ENCODE results near the gene MINK1. TPM values are rescaled to one million over a fixed set of nuclear protein-coding genes. Genes with fewer than 3 reads are reported as not detected.
"Not testable (repeated sequence)": the region's sequence is repeated elsewhere in the genome, so short reads cannot be mapped to it uniquely, and the experiment has no call there.

The MINK1 gene
- total RNA-seq, 1 donor from 2014 or later = 44.9 TPM

DNA sequence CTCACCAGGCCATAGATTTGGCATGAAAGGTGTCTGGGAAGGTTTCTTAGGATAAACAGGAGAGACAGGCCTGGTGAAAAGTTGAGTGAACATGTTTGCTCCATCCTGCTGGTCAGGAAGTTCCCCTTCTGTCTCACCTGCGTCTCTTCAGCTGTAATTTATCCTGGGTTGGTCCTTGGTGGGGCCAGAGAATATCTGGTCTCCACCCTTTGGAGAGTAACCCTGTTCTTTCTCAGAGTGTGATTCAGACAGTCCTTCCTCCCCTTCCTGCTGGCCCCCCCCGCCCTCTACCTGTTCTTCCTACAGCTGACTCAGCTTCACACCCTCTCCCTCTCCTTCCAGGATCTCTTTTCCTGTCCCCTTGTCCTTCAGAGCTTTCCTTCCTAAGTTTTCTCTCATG lies 17.1 kb downstream of the MINK1 start:
- peak; percentile 15 for DNase-seq

DNA sequence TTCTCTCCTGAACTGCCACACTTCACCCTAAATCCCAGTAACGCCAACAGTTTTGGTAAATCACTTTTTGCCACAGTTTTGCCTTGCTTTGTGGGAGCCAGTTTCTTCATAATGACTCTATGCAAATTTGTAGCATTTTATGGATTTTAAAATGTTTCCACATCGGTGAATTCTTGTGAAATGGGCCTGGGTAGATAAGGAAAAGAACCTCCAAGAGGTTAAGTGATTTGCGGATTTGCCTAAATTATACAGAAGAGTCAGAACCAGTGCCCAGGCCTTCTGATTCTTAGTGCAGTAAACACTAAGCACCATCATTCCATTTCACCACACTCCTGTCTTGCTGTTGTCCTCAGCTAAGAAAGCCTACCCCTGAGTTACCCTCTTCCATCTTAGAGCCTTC lies 17.9 kb downstream of the MINK1 start:
- DNase-seq = no peak

DNA sequence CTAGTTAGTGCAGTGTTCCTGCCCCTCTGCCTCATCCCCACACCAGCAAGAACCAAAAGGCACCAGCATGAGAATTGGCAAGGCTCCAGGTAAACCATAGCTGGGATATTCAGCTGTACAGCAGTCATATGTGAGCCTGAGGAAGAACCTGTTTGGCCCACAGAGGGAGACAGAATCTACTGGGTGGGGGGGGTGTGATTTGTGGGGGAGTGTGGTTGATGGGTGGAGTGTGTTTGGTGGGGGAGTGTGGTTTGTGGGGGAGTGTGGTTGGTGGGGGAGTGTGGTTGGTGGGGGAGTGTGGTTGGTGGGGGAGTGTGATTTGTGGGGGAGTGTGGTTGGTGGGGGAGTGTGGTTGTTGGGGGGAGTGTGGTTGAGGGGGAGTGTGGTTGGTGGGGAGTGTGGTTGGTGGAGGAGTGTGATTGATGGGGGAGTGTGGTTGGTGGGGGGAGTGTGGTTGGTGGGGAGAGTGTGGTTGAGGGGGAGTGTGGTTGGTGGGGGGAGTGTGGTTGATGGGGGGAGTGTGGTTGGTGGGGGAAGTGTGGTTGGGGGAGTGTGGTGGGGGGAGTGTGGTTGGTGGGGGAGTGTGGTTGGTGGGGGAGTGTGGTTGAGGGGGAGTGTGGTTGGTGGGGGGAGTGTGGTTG lies 19.5 kb downstream of the MINK1 start:
- DNase-seq = peak; percentile 78

DNA sequence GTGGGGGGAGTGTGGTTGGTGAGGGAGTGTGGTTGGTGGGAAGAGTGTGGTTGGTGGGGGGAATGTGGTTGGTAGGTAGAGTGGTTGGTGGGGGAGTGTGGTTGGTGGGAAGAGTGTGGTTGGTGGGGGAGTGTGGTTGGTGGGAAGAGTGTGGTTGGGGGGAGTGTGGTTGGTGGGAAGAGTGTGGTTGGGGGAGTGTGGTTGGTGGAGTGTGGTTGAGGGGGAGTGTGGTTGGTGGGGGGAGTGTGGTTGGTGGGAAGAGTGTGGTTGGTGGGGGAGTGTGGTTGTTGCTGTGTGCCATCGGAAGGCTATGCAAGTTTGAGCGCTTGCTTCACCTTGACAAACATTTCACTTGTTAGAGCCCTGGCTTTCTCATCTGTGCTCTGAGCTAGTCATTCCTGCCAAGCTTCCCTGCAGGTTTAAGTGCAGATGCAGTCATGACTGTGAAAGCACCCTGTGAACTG lies 20.1 kb downstream of the MINK1 start:
- DNase-seq = no peak

DNA sequence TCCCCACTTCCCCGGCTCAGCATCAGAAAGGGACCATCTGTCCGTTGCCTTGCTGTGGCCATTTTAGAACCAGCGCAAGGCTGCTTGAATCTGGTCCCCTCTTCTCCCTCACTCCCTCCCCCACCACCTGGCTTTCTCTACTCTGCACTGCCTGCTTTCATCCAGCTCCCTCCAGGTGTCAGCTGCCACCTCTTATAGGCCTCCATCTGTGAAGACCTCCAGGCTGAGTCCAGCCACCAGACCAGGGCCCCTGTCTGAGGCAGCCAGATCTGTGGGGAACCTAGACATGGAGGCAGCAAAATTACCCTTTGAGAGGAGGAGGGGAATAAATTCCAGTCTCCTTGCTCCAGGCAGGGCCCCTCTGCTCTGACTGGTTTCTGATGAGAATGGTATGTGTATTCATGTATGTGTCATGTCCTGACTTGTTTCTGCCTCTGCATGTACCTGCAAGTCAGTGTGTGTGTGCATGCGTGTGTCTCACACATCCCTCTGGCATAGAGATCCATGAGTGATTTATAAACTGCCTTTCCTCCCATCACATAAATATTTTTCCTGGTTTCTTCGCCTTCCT lies 21.1 kb downstream of the MINK1 start:
- peak; percentile 37 for DNase-seq

DNA sequence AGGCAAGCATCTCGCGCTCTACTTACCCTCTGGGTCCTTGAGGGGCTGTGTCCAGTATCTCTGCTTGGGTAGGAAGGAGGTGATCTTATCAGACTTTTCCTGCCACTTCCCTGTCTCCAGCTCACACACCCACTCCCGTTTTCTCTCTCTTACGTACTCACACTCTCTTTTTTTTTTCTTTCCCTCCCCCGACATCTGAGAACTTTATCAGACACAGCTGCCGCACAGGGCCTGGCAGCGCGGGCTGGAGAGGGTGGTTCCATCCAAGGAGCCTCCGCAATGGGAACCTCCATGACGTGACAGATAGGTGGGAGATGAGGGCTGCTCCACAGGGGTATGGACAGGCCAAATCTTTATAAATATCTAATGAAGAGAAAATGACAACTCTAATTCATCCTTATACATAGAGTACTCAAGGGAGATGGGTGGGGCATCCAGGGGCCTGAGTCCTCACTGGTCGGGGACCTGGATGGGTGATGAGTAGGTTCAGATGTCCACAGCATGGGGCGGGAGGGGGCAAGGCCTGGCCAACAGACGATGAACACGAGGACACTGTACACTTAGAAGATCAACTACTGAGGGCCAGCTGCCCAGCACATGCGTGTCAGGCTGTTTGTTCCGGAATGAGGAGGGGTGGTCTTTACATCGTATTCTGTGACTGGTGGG lies 23.3 kb downstream of the MINK1 start:
- peak; percentile 15 for DNase-seq

DNA sequence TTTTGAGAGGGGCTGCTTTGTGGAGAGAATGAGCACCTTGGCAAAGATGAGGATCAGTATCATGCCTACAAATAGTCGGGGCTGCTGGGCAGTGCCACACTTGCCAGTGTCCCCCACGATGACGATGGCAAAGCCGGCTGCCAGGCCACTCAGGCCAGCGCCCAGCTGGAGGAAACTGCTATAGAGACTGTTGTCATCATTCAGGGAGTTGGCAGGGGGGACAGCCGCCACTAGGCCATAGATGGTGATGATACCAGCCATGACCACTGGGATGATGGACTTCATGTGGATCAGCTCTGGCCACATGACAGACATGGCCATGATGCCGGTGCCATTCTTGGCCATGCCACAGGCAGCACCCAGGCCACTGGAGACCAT lies 23.8 kb downstream of the MINK1 start:
- DNase-seq = no peak

DNA sequence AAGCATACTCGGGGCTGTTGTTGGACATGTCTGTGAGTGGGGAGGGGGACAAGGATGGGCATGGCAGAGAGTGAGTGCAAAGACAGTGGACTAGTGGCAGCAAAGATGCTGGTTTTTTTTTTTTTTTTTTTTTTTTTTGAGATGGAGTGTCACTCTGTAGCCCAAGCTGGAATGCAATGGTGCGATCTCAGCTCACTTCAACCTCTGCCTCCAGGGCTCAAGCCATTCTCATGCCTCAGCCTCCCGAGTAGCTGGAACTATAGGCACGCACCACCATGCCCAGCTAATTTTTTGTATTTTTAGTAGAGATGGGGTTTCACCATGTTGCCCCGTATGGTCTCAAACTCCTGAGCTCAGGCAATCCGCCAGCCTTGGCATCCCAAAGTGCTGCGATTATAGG lies 24.2 kb downstream of the MINK1 start:
- DNase-seq = not testable (repeated sequence)

DNA sequence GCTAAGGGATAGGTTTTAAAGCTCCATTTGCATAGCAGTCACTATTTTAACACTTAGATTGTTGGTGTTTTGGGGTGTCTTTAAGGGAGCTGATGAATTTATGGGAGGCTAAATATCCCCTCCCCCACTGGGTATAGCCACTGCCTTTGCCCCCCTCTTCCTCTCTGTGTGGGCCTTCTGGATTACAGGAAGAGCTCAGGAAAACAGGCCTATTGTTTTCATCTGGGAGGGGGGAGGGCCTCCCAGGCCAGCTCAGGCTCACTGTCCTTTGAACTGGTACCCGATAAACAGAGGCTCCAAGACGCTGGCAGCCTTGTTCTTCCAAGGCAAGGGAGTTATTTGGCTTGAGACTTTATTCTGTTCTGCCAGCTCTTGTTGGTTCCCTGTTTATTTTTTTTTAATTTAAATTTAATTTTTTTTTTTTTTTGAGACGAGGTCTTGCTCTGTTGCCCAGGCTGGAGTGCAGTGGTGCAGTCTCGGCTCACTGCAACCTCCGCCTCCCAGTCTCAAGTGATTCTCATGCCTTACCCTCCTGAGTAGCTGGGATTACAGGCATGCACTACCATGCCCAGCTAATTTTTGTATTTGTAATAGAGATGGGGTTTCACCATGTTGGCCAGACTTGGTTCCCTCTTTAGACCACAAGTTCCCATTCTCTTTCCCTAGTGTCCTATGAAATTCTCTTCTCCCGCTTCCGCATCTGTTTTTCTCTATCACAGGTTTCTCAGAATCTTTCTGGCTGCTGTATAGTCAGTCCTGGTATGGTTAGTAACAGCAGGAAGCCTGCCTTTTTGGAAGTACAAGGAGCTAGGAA lies 25.1 kb downstream of the MINK1 start:
- peak; percentile 86 for DNase-seq

DNA sequence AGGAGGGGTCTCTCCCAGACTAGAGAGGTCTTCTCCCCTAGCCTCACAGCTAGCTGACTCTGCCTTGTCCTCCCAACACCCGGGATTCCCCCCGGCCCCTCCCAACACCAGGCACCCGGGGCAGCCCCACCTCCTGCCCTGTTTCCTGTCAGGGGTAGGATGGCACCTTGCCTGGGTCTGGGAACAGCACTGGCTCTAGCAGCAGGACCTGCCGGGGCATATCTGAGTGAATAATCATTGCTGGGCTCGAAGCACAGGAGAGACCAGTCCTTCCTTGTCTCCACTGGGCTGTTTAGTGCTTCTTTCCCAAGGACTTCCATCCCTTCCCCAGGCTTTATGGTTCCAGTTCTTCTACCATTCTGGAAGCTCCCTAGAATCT lies 25.7 kb downstream of the MINK1 start:
- peak; percentile 66 for DNase-seq

DNA sequence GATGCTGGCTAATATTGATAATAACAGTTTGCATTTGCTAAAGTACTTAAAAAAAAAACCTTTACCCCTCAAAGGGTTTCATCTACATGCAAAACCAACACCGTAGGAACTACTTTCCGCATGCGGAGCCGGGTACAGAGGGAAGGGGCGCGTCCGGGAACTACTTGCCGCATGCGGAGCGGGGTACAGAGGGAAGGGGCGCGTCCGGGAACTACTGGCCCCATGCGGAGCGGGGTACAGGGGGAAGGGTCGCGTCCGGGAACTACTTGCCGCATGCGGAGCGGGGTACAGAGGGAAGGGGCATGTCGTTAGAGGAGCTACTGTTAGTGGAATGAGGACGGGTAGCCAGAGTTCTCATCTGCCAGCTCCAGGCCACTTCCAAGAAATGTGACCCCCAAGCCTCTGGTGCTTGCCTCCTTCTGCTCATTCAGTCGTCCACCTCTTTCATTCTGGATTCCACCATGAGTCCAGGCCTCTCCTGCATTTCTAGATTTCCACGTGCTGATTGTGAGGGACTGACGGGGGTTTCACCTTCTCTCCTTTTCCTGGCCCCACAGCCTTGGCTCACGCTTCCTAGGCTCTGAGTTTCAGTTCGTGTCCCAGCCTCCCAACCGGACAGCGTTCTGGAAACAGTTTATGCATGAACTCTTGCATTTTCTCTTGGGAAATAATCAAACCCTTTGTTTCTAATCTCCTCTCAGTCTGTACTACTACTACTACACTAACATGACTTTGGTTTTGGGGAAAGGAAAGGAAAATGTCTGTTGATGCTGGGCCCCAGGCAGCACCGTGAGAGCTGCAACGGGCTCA lies 26.9 kb downstream of the MINK1 start:
- DNase-seq = peak; percentile 28

DNA sequence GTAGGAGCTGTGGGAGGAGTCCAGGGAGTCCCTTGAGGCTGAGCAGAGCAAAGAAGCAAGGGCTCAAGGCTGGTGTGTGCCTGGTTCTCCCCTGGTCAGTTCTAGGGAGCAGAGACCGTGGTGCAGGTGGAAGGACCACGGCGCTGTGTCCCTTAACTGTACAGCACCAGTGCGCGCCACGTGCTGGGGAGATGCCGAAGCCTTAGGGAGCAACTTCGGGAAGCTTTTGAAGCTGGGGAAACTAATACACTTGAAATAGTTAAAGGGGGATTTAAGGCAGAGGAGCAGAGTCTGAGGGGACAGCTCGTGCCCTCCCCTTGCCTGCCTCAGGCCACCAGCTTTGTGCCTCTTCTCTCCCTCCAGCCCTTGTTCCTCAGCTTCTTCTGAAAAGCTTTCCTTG lies 27.5 kb downstream of the MINK1 start:
- DNase-seq = no peak

DNA sequence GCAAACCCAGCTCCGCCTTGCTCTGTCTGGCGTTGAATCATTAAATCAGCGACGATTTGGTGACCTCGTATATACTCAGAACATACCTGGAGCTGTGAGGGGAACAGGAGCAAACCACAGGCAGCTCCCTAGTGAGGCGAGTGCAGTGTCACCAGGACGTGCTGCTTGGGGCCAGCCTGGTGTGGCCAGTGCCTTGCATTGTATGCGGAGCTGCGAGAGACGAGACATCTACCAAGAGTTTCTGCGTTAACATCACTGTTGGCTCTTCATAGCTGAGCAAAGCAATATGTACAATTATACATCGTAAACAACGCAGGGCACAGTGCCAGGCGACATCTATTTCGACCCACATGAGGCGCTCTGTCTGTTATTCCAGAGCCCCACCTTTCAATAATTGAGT lies 27.9 kb downstream of the MINK1 start:
- no peak for DNase-seq

DNA sequence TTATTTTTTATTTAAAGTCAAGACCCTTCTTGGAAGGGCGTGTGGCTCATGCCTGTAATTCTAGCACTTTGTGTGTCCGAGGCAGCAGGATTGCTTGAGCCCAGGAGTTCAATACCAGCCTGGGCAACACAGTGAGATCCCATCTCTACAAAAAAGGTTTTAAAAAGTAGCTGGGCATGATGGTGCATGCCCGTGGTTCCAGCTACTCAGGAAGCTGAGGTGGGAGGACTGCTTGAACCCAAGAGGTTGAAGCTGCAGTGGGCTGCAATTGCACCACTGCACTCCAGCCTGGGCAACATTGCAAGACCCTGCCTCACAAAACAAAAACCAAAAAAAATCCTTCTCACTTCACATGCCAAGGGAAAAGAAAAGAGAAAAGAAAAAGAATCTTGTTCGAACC lies 29.6 kb downstream of the MINK1 start:
- DNase-seq = no peak

DNA sequence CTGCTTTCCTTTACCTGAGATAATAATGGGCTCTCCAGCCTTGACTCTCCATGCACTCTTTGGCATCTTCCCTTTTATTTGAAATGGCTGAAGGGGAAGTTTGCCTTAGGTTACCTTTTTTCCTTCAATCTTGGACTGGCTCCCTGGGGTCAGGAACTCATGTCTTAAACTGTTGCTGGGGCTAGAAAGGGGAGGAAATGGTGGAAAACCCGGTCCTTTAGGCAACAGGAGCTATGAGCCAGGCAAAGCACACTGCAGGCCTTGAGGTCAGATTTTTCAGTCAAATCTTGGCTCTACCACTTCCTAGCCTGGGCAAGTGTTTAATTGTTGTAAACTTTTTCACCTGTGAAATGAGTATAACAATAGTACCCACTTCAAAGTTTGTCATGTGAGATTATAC lies 30.2 kb downstream of the MINK1 start:
- peak; percentile 23 for DNase-seq

DNA sequence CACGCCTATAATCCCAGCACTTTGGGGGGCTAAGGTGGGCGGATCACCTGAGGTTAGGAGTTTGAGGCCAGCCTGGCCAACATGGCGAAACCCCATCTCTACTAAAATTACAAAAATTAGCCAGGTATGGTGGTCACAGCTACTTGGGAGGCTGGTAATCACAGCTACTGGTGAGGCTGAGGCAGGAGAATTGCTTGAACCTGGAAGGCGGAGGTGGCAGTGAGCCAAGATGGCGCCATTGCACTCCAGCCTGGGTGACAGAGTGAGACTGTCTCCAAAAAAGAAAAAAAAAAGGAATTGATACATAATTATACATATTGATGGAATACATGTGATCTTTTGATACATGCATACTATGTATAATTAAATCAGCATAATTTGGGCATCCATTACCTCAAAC lies 34.4 kb downstream of the MINK1 start:
- not testable (repeated sequence) for DNase-seq

DNA sequence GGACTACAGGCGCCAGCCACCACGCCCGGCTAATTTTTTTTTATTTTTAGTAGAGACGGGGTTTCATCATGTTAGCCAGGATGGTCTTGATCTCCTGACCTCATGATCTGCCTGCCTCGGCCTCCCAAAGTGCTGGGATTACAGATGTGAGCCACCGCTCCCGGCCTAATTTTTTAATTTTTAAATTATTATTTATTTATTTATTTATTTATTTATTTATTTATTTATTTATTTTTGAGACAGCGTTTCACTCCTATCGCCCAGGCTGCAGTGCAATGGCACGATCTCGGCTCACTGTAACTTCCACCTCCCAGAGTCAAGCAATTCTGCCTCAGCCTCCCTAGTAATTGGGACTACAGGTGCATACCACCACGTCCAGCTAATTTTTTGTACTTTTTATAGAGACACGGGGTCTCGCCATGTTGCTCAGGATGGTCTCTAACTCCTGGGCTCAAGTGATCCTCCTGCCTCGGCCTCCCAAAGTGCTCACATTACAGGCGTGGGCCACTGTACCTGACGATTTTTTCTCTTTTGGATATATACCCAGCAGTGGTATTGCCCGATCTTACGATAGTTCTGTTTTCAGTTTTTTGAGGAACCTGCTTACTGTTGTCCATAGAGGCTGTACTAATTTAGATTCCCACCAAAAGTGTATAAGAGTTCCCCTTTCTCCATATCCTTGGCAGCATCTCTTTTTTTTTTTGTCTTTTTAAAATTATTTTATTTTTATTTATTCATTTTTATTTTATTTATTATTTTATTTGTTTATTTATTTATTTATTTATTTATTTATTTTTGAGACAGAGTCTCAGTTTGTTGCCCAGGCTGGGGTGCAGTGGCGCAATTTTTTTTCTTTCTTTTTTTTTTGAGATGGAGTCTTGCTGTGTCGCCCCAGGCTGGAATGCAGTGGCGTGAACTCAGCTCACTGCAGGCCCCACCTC lies 36.2 kb downstream of the MINK1 start:
- not testable (repeated sequence) for DNase-seq

DNA sequence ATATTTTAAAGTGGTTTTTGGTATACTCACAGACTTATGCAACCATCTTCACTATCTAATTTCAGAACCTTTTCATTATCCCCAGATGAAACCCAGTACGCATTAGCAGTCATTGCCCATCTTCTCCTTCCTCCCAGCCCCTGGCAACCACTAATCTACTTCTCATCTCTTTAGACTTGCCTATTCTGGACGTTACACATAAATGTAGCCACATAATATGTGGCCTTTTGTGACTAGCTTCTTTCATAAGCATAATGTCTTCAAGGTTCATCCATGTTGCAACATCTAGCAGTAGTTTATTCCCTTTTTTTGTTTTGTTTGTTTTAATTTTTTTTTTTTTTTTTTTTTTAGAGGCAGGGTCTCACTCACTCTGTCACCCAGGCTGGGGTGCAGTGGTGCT lies 37.7 kb downstream of the MINK1 start:
- DNase-seq = no peak

DNA sequence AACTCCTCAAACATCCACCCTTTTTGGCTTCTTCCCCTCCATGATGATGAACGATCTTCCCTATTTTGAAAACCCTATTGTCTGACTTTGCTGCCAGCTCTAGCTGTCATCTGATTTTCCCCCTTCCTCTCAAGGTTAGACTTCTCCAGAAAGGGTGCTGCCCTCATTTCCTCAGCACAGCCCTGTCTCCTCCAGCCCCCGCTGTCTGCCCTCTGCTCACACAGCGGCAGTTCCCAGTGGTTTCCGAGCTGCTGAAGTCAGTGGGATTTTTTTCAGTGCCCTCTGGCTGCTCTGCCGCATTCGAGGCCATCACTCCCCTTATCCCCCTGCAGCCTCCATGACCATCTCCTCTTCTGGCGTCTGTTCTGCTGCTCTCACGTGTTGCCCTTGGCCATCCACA lies 39.6 kb downstream of the MINK1 start:
- peak; percentile 71 for DNase-seq

DNA sequence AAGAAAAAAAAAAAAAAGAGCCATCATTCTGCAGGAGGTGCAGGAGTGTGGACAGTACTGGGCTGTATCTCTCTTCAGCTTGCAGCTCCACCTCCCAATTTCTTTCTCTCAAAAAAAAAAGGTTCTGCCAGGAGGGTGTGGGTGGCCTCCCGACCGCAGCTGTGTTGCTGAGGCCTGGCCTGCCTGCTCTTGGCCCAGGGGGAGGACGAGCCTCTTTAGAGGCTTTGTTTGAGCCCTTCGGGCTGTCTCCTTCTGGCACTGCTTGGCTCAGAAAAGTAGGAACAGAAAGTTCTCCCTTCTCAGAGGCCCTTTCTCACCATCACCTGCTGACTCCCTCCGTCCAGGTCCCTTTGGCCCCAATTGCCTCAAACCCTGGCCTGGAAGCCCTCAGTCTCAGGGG lies 43.9 kb downstream of the MINK1 start:
- DNase-seq = no peak

DNA sequence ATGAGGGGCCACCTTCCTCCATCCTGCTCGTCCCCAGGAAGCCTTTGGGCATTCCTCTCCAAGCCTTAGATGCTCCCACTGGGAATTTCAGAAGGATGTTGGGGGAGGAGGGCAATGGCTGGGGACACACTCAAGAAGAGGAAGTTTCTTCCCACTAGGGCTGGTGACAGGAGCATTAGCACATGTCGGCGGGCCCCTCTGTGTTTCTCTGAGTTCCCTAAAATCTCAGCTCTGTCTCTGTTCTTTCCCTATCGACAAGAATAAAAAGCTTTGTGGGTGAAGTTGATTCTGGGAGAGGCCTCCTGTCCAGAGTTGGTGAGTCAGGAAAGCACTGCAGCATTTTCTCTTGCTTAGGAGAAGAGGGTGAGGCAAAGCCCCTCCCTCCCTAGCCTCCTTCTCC lies 46.5 kb downstream of the MINK1 start:
- no peak for DNase-seq

Data from dermis blood vessel endothelial cell (primary cell).